DND-41 (cell line): ENCODE measurements around the gene LINS1.

Source experiments
- ATAC-seq: fragments of 200-7000 bp; cut with Tn5 transposase; 3 replicates; pipeline ENCODE4 v1.9.1; 2021; ENCODE audit warnings: low read depth; ENCODE audit not compliant: insufficient read depth
- DNase-seq: peaks from one replicate; pipeline ENCODE4 v3.0.0-alpha.2; 2020
- H2AFZ ChIP-seq: 2 replicates; pipeline ENCODE4 v1.6.0; 2012; ENCODE audit warnings: low read depth, low read length
- H3K27ac ChIP-seq: 2 replicates; pipeline ENCODE4 v1.5.1; 2012; ENCODE audit warnings: low read length, inconsistent platforms
- H3K27me3 ChIP-seq: fragments of 200-600 bp; sonication (generic); 2 replicates; pipeline ENCODE4 v1.6.0; 2012; ENCODE audit warnings: low read length, mild to moderate bottlenecking, inconsistent platforms; ENCODE audit not compliant: insufficient read depth, poor library complexity
- H3K36me3 ChIP-seq: 2 replicates; pipeline ENCODE4 v1.5.1; 2012; ENCODE audit warnings: low read length, inconsistent platforms; ENCODE audit not compliant: insufficient read depth
- H3K4me1 ChIP-seq: 2 replicates; pipeline ENCODE4 v1.5.1; 2012; ENCODE audit warnings: mild to moderate bottlenecking, low read length; ENCODE audit not compliant: insufficient read depth
- H3K4me2 ChIP-seq: 2 replicates; pipeline ENCODE4 v1.6.0; 2012; ENCODE audit warnings: mild to moderate bottlenecking, moderate library complexity, low read length, inconsistent platforms; ENCODE audit not compliant: insufficient read depth
- H3K4me3 ChIP-seq, 2 experiments: fragments of 200-600 bp in 1 of 2; shearing (Covaris generic) in 1 of 2; 2 replicates each; pipeline ENCODE4 v1.5.1; 2012 to 2016; ENCODE audit warnings: inconsistent platforms in 2 of 2, low read length in 2 of 2, mild to moderate bottlenecking in 2 of 2, low read depth in 1 of 2, moderate library complexity in 1 of 2
- H3K79me2 ChIP-seq: 2 replicates; pipeline ENCODE4 v1.6.0; 2012; ENCODE audit warnings: low read length, inconsistent platforms; ENCODE audit not compliant: insufficient read depth
- H3K9ac ChIP-seq: 2 replicates; pipeline ENCODE4 v1.6.0; 2012; ENCODE audit warnings: low read depth, mild to moderate bottlenecking, inconsistent platforms, low read length, moderate library complexity
- H3K9me3 ChIP-seq: 2 replicates; pipeline ENCODE4 v1.5.1; 2012; ENCODE audit warnings: low read length, moderate library complexity, mild to moderate bottlenecking, inconsistent platforms; ENCODE audit not compliant: insufficient read depth, severe bottlenecking
- H4K20me1 ChIP-seq: 2 replicates; pipeline ENCODE4 v1.6.0; 2012; ENCODE audit warnings: low read length; ENCODE audit not compliant: insufficient read depth
- EZH2 ChIP-seq: IDR thresholded peaks from 3 replicates; pipeline ENCODE4 v1.6.1; 2012; ENCODE audit warnings: borderline replicate concordance, low read depth, mild to moderate bottlenecking, moderate library complexity, low read length, inconsistent platforms; ENCODE audit not compliant: severe bottlenecking
- TF ChIP-seq, protein P1 (sequence below): IDR thresholded peaks from 2 replicates; pipeline ENCODE4 v1.5.1; 2012; ENCODE audit warnings: borderline replicate concordance, low read length, moderate library complexity, mild to moderate bottlenecking; ENCODE audit not compliant: poor library complexity, severe bottlenecking; ENCODE audit errors: extremely low read depth

LINS1 gene

DNA sequence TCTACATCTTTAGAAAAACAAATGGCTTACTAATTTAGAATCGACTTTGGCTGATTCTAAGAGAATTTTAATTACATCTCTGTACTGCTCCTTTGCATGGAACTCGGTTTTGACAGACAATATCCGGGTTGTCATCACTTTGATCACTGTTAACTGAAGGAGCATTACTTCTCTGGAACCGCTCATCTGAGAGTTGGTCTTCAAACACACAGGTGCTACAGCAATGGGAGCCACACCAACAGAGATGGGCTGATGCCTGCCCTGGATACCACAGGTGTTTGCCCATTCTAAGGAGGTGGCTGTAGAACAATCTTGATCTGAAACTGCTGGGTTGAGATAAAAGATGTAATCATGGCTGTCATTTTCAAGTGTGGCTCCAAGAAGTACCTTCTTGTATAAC lies 21.6 kb downstream of the LINS1 start:
- Histone ChIP-seq H3K4me3 (no peak overlapping the region), H3K9ac (no peak overlapping the region), H3K9me3 (no peaks in the 10 kb centered on the region), H4K20me1 (no peaks in the 10 kb centered on the region), H2AFZ (no peak overlapping the region), H3K4me1 (no peaks in the 10 kb centered on the region), H3K4me2 (no peak overlapping the region), H3K79me2 (peaks cover 4% of the 10 kb centered on the region; the same call in 1 of the 2 replicates), H3K27me3 (no peaks in the 10 kb centered on the region), H3K36me3 (peaks cover 10% of the 10 kb centered on the region), H3K27ac (no peak overlapping the region)
- TF ChIP-seq, protein P1, sequence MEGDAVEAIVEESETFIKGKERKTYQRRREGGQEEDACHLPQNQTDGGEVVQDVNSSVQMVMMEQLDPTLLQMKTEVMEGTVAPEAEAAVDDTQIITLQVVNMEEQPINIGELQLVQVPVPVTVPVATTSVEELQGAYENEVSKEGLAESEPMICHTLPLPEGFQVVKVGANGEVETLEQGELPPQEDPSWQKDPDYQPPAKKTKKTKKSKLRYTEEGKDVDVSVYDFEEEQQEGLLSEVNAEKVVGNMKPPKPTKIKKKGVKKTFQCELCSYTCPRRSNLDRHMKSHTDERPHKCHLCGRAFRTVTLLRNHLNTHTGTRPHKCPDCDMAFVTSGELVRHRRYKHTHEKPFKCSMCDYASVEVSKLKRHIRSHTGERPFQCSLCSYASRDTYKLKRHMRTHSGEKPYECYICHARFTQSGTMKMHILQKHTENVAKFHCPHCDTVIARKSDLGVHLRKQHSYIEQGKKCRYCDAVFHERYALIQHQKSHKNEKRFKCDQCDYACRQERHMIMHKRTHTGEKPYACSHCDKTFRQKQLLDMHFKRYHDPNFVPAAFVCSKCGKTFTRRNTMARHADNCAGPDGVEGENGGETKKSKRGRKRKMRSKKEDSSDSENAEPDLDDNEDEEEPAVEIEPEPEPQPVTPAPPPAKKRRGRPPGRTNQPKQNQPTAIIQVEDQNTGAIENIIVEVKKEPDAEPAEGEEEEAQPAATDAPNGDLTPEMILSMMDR: no peak
- TF ChIP-seq EZH2: no peak
- ATAC-seq (no peak), DNase-seq (no peak)

- ATAC-seq (no peak), DNase-seq (no peak)
- H3K27ac ChIP-seq: no peak overlapping the region
- peaks cover 33% of the 10 kb centered on the region for H3K36me3 ChIP-seq
- H3K4me2 ChIP-seq: no peak overlapping the region
- no peaks in the 10 kb centered on the region for H3K4me1 ChIP-seq
- no peaks in the 10 kb centered on the region for H3K9me3 ChIP-seq
- H3K4me3 ChIP-seq: no peak overlapping the region
- no peak for TF ChIP-seq EZH2
- TF ChIP-seq, protein P1: no peak
- H3K79me2 ChIP-seq: no peaks in the 10 kb centered on the region
- H3K9ac ChIP-seq: no peak overlapping the region
- H2AFZ ChIP-seq: no peak overlapping the region
- H3K27me3 ChIP-seq: no peaks in the 10 kb centered on the region
- no peaks in the 10 kb centered on the region for H4K20me1 ChIP-seq
Measured at GRCh38 chr15:100573526-100573925, 28.5 kb downstream of the LINS1 start.

DNA sequence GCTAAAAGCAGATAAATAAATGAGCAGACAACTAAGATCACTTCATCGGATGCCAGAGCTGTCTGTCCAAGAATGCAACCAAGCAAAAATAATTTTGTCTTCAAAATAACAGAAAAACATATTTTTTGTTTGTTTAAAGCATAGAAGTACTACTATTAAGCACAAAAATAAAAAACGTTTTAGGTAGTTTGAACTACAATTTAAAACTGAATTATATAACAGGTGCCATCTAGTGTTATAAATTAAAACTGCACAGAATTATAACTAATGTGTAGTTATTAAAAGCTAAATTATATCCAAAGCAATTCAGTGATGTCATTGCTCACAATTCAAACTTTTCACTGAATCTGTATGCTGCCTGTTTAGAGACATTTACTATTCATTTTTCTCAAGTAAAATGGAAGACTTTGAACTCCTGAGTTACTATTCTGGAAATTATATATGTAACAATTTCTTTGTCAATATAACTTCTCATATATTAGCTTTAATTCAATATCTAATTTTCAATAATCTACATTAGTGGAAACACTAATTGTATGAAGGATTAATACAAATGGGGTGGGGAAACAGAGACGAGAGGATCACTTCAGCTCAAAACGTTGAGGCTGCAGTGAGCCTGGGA lies 29.5 kb downstream of the LINS1 start:
- Histone ChIP-seq H3K36me3 (peaks cover 37% of the 10 kb centered on the region), H3K4me1 (no peaks in the 10 kb centered on the region), H4K20me1 (no peaks in the 10 kb centered on the region), H3K4me3 (no peak overlapping the region), H3K9ac (no peak overlapping the region), H3K9me3 (no peaks in the 10 kb centered on the region), H3K27ac (no peak overlapping the region), H3K79me2 (no peaks in the 10 kb centered on the region), H3K4me2 (no peak overlapping the region), H2AFZ (no peak overlapping the region), H3K27me3 (no peaks in the 10 kb centered on the region)
- ATAC-seq (no peak), DNase-seq (no peak)
- TF ChIP-seq, protein P1: peak; percentile 53
- TF ChIP-seq EZH2: no peak

- H3K4me2 ChIP-seq: no peak overlapping the region
- H3K27ac ChIP-seq: no peak overlapping the region
- no peaks in the 10 kb centered on the region for H3K79me2 ChIP-seq
- H2AFZ ChIP-seq: no peak overlapping the region
- TF ChIP-seq, protein P1: no peak
- no peak for TF ChIP-seq EZH2
- H3K36me3 ChIP-seq: peaks cover 40% of the 10 kb centered on the region
- no peak for ATAC-seq
- H4K20me1 ChIP-seq: no peaks in the 10 kb centered on the region
- H3K27me3 ChIP-seq: no peaks in the 10 kb centered on the region
- no peak overlapping the region for H3K4me3 ChIP-seq
- H3K9me3 ChIP-seq: no peaks in the 10 kb centered on the region
- H3K4me1 ChIP-seq: no peaks in the 10 kb centered on the region
- no peak overlapping the region for H3K9ac ChIP-seq
- no peak for DNase-seq
Measured at GRCh38 chr15:100571592-100572167, 30.3 kb downstream of the LINS1 start.
